GM19043 (cell line): ENCODE results near the gene FCHSD2.

Source experiments
- ATAC-seq: cut with Tn5 transposase; IDR thresholded peaks from one replicate; pipeline ENCODE4 v1.9.1; 2021; ENCODE audit warnings: low read depth; ENCODE audit not compliant: unreplicated experiment

FCHSD2 gene

GRCh38 chr11:72856065-72856464, 286.1 kb downstream of the FCHSD2 start:
- ATAC-seq = no peak

GRCh38 chr11:72851726-72852125, 290.4 kb downstream of the FCHSD2 start:
- no peak for ATAC-seq

- no peak for ATAC-seq
Measured at GRCh38 chr11:72850832-72851231, 291.3 kb downstream of the FCHSD2 start.

GRCh38 chr11:72848846-72849466, 293.2 kb downstream of the FCHSD2 start:
- no peak for ATAC-seq

- no peak for ATAC-seq
Measured at GRCh38 chr11:72844356-72844755, 297.8 kb downstream of the FCHSD2 start.

- no peak for ATAC-seq
Measured at GRCh38 chr11:72842653-72843330, 299.3 kb downstream of the FCHSD2 start.

- no peak for ATAC-seq
Measured at GRCh38 chr11:72842126-72842525, 300.0 kb downstream of the FCHSD2 start.

GRCh38 chr11:72841397-72841796, 300.7 kb downstream of the FCHSD2 start:
- no peak for ATAC-seq

GRCh38 chr11:72840780-72841179, 301.3 kb downstream of the FCHSD2 start:
- no peak for ATAC-seq

GRCh38 chr11:72838691-72839305, 303.3 kb downstream of the FCHSD2 start:
- no peak for ATAC-seq

GRCh38 chr11:72836111-72836510, 306.0 kb downstream of the FCHSD2 start:
- no peak for ATAC-seq

- ATAC-seq = no peak
Measured at GRCh38 chr11:72834905-72835304, 307.2 kb downstream of the FCHSD2 start.

GRCh38 chr11:72833811-72834493, 308.2 kb downstream of the FCHSD2 start:
- ATAC-seq = no peak

GRCh38 chr11:72833083-72833733, 308.9 kb downstream of the FCHSD2 start:
- ATAC-seq = no peak

- ATAC-seq = no peak
Measured at GRCh38 chr11:72832301-72833082, 309.6 kb downstream of the FCHSD2 start.

GRCh38 chr11:72831521-72832300, 310.4 kb downstream of the FCHSD2 start:
- no peak for ATAC-seq

GRCh38 chr11:72829884-72830533, 312.1 kb downstream of the FCHSD2 start:
- no peak for ATAC-seq

GRCh38 chr11:72829178-72829577, 312.9 kb downstream of the FCHSD2 start:
- ATAC-seq = no peak

- no peak for ATAC-seq
Measured at GRCh38 chr11:72828692-72829101, 313.4 kb downstream of the FCHSD2 start.
